DMS53 treated with DMSO at 0.1 percent for 48 hours (cell line): ENCODE data around the gene CARD11.
A peak's percentile ranks its signal among the peaks of the same experiment; 100 is the strongest.
"Not testable (repeated sequence)": the region's sequence is repeated elsewhere in the genome, so short reads cannot be mapped to it uniquely, and the experiment has no call there.

Experiments used
- DNase-seq: peaks from one replicate; lab custom pipeline; 2025; ENCODE audit not compliant: unreplicated experiment; lab: John Stamatoyannopoulos, UW

CARD11 gene

GRCh38 chr7:3065724-3066143 is 22.1 kb upstream of the CARD11 start:
- DNase-seq, result peak; percentile 5

DNA sequence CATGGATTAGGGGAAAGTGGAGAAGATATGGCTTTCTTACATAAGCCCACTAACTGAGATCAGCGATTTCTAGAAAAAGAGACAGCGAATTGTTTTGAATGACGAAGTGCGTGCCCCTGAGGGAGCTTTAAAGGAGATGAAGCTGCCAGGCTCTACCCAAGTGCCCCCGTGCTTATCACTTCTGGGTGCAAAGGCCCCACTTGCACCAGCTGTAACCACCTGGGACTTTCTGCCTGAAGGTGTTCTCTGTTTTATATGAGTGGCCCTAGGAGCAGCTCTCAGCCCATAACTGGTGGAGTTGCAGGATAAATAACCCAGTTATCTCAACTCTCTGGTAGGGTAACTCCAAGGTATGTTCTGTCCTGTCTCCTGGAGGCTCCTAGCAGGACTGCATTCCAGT is 20.4 kb upstream of the CARD11 start:
- DNase-seq, result no peak

DNA sequence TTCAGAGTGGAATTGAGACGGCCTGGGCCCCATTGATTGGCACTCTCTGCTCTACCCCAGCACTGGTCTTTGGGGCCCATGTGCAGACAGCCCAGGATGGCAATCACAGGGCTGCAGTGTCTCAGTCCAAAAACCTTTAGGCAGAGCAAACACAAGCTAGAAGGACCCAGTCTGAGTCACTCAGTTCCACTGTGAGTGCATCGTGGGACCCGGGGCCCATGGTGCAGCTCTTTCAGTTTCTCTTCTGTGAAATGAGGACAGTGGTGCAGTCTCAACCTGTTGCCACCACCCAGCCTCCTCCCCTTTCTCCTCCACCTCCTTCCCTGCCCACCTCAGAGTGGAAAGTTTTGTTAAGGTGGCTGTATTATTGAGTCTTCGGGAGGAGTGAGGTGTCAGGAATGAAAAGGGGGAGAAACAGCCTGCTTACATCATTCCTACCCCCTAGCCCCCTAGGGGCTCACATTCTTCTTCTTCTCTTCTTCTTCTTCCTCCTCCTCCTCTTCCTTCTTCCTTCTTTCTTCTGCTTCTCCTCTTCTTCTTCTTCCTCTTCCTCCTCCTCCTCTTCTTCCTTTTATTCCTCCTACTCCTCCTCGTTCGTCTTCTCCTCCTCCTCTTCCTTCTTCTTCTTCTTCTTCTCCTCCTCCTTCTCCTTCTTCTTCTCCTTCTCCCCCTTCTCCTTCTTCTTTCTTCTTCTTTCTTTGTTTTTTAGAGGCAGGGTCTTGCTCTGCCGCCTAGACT is 19.5 kb upstream of the CARD11 start:
- DNase-seq, result no peak

DNA sequence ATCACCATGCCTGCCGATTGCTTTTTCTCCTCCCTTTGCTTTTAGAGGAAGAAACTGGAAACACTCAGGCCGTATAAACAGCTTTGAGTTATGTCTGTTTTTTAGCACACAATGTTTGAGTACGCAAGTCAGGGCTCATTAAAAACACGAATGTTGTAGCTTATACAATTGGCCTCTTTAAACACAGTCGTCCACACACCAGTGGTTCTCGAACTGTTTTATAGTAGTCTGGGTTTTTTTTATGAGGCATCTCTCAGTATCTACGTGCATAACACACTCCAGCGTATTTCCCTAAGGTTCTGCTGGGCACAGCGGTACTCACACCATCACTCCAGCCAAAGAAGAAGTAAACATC is 13.4 kb upstream of the CARD11 start:
- DNase-seq, result no peak

- no peak for DNase-seq
These were observed 12.8 kb upstream of the CARD11 start for GRCh38 chr7:3056234-3057065.

- DNase-seq, result no peak
These were observed 12.0 kb upstream of the CARD11 start for GRCh38 chr7:3055626-3056025.

DNA sequence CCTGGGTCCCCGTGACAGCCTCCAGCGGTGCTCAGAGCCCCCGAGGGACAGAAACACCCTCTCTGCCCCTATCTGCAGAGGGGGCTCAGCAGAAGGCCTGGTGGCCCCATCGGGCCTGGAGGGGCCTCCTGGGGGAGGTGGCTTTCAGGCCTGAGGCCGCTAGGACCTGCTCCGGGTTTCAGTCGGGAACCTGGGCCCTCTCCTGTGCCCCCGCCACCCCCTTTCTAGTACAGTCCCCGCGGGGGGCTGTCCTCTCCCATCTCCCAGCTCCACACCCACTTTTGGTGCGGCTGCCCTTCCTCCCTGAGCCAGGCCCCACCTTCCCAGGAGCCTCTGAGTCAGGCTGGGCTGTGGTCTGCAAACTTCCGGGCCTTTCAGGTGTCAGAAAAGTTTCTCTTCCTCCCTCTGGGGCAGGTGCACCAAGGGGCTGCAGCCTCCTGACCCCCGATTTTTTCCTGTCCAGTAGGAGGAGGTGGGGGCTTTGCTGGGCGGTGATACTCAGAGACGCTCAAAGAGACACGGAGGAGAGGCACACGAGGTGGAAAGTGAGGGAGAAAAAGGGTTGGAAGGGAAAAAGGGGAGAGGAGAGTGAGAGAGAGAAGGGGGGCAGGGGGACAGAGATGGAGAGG is 692 bp downstream of the CARD11 start:
- DNase-seq, result no peak

GRCh38 chr7:3041986-3042675 is 1.5 kb downstream of the CARD11 start:
- DNase-seq, result no peak

GRCh38 chr7:3039787-3040186 is 3.9 kb downstream of the CARD11 start:
- no peak for DNase-seq

DNA sequence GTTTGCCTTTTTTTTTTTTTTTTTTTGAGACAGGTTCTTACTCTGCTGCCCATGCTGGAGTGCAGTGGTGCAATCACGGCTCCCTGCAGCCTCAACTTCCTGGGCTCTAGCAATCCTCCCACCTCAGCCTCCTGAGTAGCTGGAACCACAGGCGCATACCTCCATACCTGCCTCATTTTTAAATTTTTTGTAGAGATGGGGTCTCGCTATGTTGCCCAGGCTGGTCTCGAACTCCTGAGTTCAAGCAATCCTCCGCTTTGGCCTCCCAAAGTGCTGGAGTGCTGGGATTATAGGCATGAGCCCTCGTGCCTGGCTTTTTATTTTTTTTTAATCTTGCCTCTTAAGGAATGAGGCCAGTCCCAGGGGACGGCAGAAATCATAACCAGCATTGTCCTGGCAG is 5.7 kb downstream of the CARD11 start:
- not testable (repeated sequence) for DNase-seq

DNA sequence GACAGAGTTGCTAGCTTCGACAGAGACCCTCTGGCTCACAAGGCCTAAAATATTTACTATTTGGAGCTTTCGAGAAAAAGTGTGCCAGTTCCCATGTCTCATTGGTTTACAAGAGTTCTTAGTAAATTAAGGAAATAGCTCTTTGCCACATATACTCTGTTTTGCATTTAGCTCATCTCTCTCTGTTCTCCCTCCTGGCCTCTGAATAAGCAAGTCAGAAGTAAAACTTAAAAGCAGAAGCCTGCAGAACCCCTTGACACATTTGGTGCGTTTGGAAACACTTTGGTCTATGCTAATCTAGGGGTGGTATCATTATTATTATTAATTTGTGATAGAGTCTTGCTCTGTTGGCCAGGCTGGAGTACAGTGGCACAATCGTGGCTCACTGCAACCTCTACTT is 6.4 kb downstream of the CARD11 start:
- DNase-seq, result no peak

GRCh38 chr7:3034591-3035150 is 9.0 kb downstream of the CARD11 start:
- no peak for DNase-seq

GRCh38 chr7:3033581-3033980 is 10.1 kb downstream of the CARD11 start:
- DNase-seq, result no peak

DNA sequence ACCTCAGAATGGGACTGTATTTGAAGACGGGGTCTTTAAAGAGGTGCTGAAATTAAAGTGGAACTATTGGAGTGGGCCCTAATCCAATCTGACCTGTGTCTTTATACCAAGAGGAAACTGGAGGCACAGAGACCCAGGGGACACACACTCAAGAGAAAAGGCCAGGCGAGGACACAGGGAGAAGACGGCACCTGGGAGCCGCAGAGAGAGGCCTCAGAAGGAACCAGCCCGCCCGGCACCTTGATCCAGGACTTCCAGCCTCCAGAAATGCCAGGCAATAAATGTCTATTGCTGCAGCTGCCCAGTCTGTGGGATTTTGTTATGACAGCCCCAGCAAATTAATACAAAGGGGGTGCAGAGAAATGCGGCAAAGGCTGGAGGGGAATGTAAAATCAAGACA is 10.5 kb downstream of the CARD11 start:
- DNase-seq, result no peak

- DNase-seq, result no peak
These were observed 11.4 kb downstream of the CARD11 start for GRCh38 chr7:3032256-3032655.

DNA sequence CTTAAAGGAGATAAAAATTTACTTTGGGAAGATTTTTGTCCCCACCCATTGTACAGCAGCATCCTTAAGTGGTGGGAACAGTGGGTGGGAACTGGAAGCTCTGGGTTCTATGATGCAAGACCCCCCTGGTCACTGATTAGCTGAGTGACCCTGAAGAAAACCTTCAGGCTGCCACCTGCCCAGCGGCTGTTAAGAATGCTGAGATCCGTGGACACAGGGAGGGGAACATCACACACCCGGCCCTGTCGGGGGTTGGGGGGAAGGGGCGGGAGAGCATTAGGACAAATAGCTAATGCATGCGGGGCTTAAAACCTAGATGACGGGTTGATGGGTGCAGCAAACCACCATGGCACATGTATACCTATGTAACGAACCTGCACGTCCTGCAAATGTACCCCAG is 14.5 kb downstream of the CARD11 start:
- no peak for DNase-seq

DNA sequence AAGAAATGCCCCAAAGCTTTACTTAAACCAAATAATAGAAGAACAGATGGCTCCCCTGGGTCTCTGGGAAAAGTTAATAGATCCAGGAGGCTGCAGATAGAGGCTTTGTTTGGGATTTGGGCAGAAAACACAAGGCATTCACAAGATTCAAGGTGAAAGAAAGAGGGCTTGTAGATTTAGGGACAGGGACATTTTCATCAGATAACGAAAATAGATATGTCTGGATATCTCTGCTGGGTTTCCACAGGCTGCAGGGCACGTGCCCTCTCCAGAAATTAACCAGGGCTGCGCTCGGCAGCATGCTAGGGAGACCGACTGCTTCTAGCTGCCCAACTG is 14.9 kb downstream of the CARD11 start:
- no peak for DNase-seq

- no peak for DNase-seq
These were observed 15.5 kb downstream of the CARD11 start for GRCh38 chr7:3028071-3028757.

GRCh38 chr7:3027005-3027845 is 16.4 kb downstream of the CARD11 start:
- DNase-seq, result no peak

DNA sequence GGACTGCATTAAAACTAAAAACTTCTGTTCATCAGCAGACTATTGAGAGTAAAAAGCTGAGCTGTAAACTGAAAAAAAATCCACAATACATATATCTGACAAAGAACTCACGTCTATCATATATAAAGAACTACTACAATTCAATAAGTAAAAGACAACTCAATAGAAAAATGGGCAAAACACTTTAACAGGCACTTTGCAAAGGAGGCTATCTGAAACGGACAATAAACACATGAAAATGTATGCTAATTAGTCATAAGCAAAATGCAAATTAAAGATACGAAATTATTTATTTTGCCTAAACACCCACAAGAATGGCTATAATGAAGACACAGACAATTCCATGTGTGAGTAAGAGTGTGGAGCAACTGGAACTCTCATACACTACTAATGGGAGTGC is 18.1 kb downstream of the CARD11 start:
- DNase-seq, result no peak
